Calu3 (cell line): Measurements from ENCODE around the gene DELE1. TPM values are rescaled to one million over a fixed set of nuclear protein-coding genes. Genes with fewer than 3 reads are reported as not detected.

ENCODE experiments used
- BruUV-seq: library from RNA; stranded (reverse); fragments of 400-500 nt; replicated peaks from 2 replicates; lab custom pipeline; 2021; lab: Mats Ljungman, UMichigan
- CTCF ChIA-PET: fragments of 300-600 bp; sonication (Branson Sonifier 250); formaldehyde crosslinking; loops from one replicate; lab custom pipeline; 2022; ENCODE audit warnings: antibody characterized with exemption; lab: Charles Lee
- DNase-seq: peaks from one replicate; pipeline ENCODE4 v3.0.0; 2022
- H3K27ac Mint-ChIP-seq: one replicate; pipeline ENCODE4 v1.8.0; 2022; ENCODE audit warnings: mixed read lengths; ENCODE audit not compliant: unreplicated experiment
- H3K27me3 Mint-ChIP-seq: one replicate; pipeline ENCODE4 v1.8.0; 2022; ENCODE audit warnings: mixed read lengths; ENCODE audit not compliant: unreplicated experiment
- H3K36me3 Mint-ChIP-seq: one replicate; pipeline ENCODE4 v1.8.0; 2022; ENCODE audit warnings: mild to moderate bottlenecking, moderate library complexity, mixed read lengths; ENCODE audit not compliant: insufficient read depth, unreplicated experiment
- H3K4me1 Mint-ChIP-seq: one replicate; pipeline ENCODE4 v1.8.0; 2022; ENCODE audit warnings: mild to moderate bottlenecking, low read depth, mixed read lengths; ENCODE audit not compliant: unreplicated experiment
- H3K4me3 Mint-ChIP-seq: one replicate; pipeline ENCODE4 v1.8.0; 2022; ENCODE audit warnings: mild to moderate bottlenecking, low read depth, moderate library complexity, mixed read lengths; ENCODE audit not compliant: unreplicated experiment
- H3K9me3 Mint-ChIP-seq: one replicate; pipeline ENCODE4 v1.8.0; 2022; ENCODE audit warnings: low read depth, mixed read lengths; ENCODE audit not compliant: unreplicated experiment
- intact Hi-C: fragments of 100-400 bp; cut with micrococcal nuclease; formaldehyde crosslinking; loops from one replicate; pipeline ENCODE4 v1.10.0; 2022; ENCODE audit not compliant: unreplicated experiment
- total RNA-seq: library from RNA; stranded (reverse); gene quantifications from 2 replicates; pipeline ENCODE4 v1.2.3, GENCODE V29; 2022
- TF ChIP-seq, protein P1 (sequence below): fragments of 200-600 bp; IDR thresholded peaks from one replicate; pipeline ENCODE4 v1.8.0; 2022; ENCODE audit warnings: antibody characterized with exemption; ENCODE audit not compliant: unreplicated experiment

The DELE1 gene
- total RNA-seq, 1 experiment from 2014 or later: 78.5 TPM

DNA sequence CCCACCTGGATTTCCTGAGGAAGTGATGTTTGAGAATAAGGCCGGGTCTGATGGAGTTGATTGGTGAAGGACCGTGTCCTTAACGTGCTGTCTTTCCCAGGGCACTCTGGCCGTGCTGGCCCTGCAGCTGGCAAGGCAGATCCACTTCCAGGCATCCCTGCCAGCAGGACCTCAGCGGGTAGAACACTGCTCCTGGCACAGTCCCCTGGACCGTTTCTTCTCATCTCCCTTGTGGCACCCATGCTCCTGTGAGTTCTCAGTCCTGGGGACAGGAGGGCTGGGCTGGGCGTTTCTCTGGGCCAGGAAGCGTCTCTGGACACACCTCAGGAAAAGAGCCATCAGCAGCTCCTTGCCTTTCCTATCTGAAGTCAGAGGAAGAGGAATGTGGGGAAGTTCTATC is 4.4 kb downstream of the DELE1 start:
- Mint-ChIP-seq H3K27me3 (no peaks in the 10 kb centered on the region), H3K36me3 (peaks cover 68% of the 10 kb centered on the region), H3K9me3 (no peaks in the 10 kb centered on the region), H3K27ac (no peak overlapping the region), H3K4me1 (peaks cover 9% of the 10 kb centered on the region), H3K4me3 (no peak overlapping the region)
- TF ChIP-seq, protein P1, sequence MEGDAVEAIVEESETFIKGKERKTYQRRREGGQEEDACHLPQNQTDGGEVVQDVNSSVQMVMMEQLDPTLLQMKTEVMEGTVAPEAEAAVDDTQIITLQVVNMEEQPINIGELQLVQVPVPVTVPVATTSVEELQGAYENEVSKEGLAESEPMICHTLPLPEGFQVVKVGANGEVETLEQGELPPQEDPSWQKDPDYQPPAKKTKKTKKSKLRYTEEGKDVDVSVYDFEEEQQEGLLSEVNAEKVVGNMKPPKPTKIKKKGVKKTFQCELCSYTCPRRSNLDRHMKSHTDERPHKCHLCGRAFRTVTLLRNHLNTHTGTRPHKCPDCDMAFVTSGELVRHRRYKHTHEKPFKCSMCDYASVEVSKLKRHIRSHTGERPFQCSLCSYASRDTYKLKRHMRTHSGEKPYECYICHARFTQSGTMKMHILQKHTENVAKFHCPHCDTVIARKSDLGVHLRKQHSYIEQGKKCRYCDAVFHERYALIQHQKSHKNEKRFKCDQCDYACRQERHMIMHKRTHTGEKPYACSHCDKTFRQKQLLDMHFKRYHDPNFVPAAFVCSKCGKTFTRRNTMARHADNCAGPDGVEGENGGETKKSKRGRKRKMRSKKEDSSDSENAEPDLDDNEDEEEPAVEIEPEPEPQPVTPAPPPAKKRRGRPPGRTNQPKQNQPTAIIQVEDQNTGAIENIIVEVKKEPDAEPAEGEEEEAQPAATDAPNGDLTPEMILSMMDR: no peak
- CTCF ChIA-PET: interaction anchor here (0.9 kb wide), 1 partner anchor 12 kb away, joined by 3 read pairs; no protein-coding TSS in a partner anchor
- intact Hi-C loops: no loop called here
- no peak for DNase-seq
- BruUV-seq: no TSS peak

DNA sequence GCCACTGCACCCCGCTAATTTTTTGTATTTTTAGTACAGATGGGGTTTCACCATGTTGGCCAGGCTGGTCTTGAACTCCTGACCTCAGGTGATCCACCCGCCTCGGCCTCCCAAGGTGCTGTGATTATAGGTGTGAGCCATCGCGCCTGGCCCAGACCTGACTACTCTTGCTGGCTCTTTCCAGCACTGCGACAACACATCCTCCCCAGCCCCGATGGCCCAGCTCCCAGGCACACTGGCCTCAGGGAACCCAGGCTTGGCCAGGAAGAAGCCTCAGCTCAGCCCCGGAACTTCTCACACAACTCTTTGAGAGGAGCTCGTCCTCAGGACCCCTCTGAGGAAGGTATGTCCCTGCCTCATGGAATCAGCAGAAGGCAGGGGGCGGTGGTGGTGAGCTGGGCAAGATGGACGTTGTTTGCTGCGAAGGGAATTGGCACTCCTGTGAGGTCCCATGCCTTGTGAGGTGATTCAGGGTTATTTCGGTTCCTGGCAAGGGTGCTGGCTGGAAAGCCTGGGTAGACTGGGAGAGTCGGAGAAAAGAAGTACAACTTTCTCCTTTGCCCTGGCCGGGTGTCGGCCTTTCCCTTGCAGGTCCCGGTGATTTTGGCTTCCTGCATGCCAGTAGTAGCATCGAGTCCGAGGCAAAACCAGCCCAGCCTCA is 5.9 kb downstream of the DELE1 start:
- no peaks in the 10 kb centered on the region for H3K27me3 Mint-ChIP-seq
- CTCF ChIA-PET: interaction anchor here (1.3 kb wide), 1 partner anchor 12 kb away, joined by 3 read pairs; no protein-coding TSS in a partner anchor
- H3K9me3 Mint-ChIP-seq: no peaks in the 10 kb centered on the region
- no peak overlapping the region for H3K4me3 Mint-ChIP-seq
- TF ChIP-seq, protein P1: no peak
- no TSS peak for BruUV-seq
- H3K27ac Mint-ChIP-seq: no peak overlapping the region
- DNase-seq: no peak
- intact Hi-C loops: no loop called here
- peaks cover 66% of the 10 kb centered on the region for H3K36me3 Mint-ChIP-seq
- H3K4me1 Mint-ChIP-seq: no peaks in the 10 kb centered on the region

DNA sequence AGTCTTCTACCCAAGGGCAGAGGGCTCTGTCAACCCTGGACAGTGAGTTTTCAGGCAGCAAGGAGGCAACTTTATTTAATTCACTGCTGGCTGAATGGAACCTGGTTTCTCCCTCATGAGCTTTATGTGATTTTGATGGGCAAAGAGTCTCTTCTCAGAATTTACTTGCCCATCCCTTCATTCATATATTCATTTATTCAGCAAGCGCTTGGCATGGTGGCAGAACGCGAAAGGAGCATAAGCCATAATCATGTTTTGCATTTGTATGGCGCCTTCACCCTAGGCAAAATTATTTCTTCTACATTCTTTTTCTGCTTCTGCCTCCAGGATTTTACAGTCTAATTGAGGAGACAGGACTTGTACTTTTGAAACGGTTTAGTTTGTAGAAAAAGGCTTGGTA is 8.0 kb downstream of the DELE1 start:
- no peaks in the 10 kb centered on the region for H3K9me3 Mint-ChIP-seq
- H3K36me3 Mint-ChIP-seq: peaks cover 52% of the 10 kb centered on the region
- CTCF ChIA-PET: no interaction called here
- no peak overlapping the region for H3K27ac Mint-ChIP-seq
- H3K4me3 Mint-ChIP-seq: no peak overlapping the region
- no peak for DNase-seq
- no TSS peak for BruUV-seq
- TF ChIP-seq, protein P1: no peak
- intact Hi-C loops: no loop called here
- no peaks in the 10 kb centered on the region for H3K4me1 Mint-ChIP-seq
- H3K27me3 Mint-ChIP-seq: no peaks in the 10 kb centered on the region

DNA sequence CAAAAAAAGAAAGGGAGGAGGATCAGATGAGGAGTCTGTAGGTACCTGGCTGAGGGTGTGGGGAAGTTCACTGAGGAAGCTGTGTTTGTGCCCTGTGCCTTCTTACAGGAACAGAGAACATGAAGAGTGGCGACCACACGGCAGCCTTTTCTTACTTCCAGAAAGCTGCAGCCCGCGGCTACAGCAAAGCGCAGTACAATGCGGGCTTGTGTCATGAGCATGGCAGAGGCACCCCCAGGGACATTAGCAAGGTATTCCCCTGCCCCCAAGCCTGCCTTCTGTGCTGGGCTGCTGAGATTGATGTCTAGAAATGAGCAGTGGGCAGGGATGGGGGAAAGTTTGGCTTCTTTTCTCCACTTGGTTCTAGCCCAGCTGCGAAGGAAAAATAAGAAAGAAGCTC is 9.5 kb downstream of the DELE1 start:
- H3K27me3 Mint-ChIP-seq: no peaks in the 10 kb centered on the region
- TF ChIP-seq, protein P1: no peak
- CTCF ChIA-PET: no interaction called here
- intact Hi-C loops: no loop called here
- no peak for DNase-seq
- H3K36me3 Mint-ChIP-seq: peaks cover 39% of the 10 kb centered on the region
- H3K9me3 Mint-ChIP-seq: no peaks in the 10 kb centered on the region
- H3K4me3 Mint-ChIP-seq: no peak overlapping the region
- no peak overlapping the region for H3K27ac Mint-ChIP-seq
- no peaks in the 10 kb centered on the region for H3K4me1 Mint-ChIP-seq
- BruUV-seq: no TSS peak
